ENCODE results near the gene TNRC6A. TPM values are rescaled to one million over a fixed set of nuclear protein-coding genes. Genes with fewer than 3 reads are reported as not detected.
A peak's percentile ranks its signal among the peaks of the same experiment; 100 is the strongest.

TNRC6A gene
- total RNA-seq: 10 to 100 TPM; 40.5 to 47.8 TPM

GRCh38 chr16:24729243-24729950, at the start of gene TNRC6A:
Gene TNRC6A, plus strand, starts transcription at chr16:24729651. Its CDS starts 191 bp downstream, at chr16:24729842.
- peak; percentile 88 for ATAC-seq (replicated peaks)
- no peaks in the 10 kb centered on the region for H3K27me3 Mint-ChIP-seq
- peak within 1 kb of the TSS; percentile 97 for H3K4me3 Mint-ChIP-seq
- peak within 1 kb of the TSS; percentile 98 for H3K27ac Mint-ChIP-seq
- H3K4me1 Mint-ChIP-seq: peaks cover 28% of the 10 kb centered on the region
- no peaks in the 10 kb centered on the region for H3K9me3 Mint-ChIP-seq
- peaks cover 53% of the 10 kb centered on the region for H3K36me3 Mint-ChIP-seq (ENCODE audit: low read depth)

GRCh38 chr16:24681793-24682192, 47.7 kb upstream of the TNRC6A start:
- peaks cover 3% of the 10 kb centered on the region for H3K9me3 Mint-ChIP-seq
- no peak overlapping the region for H3K27ac Mint-ChIP-seq

GRCh38 chr16:24683250-24683649, 46.2 kb upstream of the TNRC6A start:
- Mint-ChIP-seq H3K4me1 (peaks cover 4% of the 10 kb centered on the region), H3K36me3 (ENCODE audit: low read depth) (no peaks in the 10 kb centered on the region), H3K9me3 (peaks cover 3% of the 10 kb centered on the region), H3K27me3 (peaks cover 3% of the 10 kb centered on the region), H3K4me3 (no peak overlapping the region), H3K27ac (no peak overlapping the region)
- ATAC-seq (replicated peaks): no peak

More at GRCh38 chr16:24681793-24682192, 47.7 kb upstream of the TNRC6A start:
- peaks cover 4% of the 10 kb centered on the region for H3K4me1 Mint-ChIP-seq
- no peaks in the 10 kb centered on the region for H3K36me3 Mint-ChIP-seq (ENCODE audit: low read depth)
- no peak overlapping the region for H3K4me3 Mint-ChIP-seq
- H3K27me3 Mint-ChIP-seq: peaks cover 10% of the 10 kb centered on the region
- ATAC-seq (replicated peaks): no peak

DNA sequence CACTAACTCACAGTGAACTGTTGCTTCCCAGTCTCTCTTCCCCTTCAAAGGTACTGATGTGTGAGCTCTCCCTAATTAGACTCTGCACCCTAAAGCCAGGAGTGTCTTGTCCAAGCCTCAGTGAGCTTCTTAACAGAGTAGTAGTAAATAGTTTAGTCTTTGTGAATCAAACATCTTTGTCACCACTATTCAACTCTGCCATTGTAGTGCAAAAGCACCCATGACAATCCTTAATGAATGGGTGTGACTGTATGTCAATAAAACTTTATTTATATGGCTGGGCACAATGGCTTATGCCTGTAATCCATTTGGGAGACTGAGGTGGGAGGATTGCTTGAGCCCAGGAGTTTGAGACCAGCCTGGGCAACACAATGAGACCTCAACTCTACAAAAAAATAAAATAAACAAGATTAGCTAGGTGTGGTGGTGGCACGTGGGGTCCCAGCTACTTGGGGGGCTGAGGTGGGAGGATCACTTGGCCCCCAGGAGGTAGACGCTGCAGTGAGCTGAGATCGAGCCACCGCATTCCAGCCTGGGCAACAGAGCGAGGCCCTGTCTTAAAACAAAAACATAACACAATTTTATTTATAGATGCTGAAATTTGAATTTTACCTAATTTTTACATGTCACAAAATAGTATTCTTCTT, 45.5 kb upstream of the TNRC6A start:
- H3K9me3 Mint-ChIP-seq: peaks cover 3% of the 10 kb centered on the region
- no peak for ATAC-seq (replicated peaks)
- H3K4me1 Mint-ChIP-seq: peaks cover 4% of the 10 kb centered on the region
- no peak overlapping the region for H3K27ac Mint-ChIP-seq
- H3K27me3 Mint-ChIP-seq: peaks cover 4% of the 10 kb centered on the region
- no peaks in the 10 kb centered on the region for H3K36me3 Mint-ChIP-seq (ENCODE audit: low read depth)
- H3K4me3 Mint-ChIP-seq: no peak overlapping the region

- Mint-ChIP-seq H3K4me1 (peaks cover 4% of the 10 kb centered on the region), H3K27me3 (peaks cover 8% of the 10 kb centered on the region), H3K4me3 (no peak overlapping the region), H3K36me3 (ENCODE audit: low read depth) (no peaks in the 10 kb centered on the region), H3K27ac (peak overlapping the region; percentile 42), H3K9me3 (peaks cover 3% of the 10 kb centered on the region)
- no peak for ATAC-seq (replicated peaks)
Observed at GRCh38 chr16:24685539-24686432, 43.7 kb upstream of the TNRC6A start.

DNA sequence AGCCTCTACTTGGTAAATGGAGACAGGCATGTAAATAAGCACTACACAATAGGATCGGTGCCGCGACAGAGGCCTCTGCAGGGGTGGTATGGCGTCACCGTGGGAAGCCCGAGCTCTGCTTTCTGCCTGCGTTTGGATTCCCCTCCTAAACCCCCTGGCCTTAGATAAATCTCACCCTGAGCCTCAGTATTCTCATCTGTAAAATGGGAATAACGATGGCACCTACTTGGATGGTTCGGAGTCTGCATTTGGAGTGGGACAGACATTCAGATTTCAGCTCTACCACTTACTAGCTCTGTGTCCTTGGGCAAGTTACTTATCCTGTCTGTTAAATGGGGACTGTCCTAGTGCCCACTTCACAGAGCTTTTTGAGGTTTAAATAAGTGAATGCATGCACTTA, 42.8 kb upstream of the TNRC6A start:
- Mint-ChIP-seq H3K4me1 (peaks cover 4% of the 10 kb centered on the region), H3K9me3 (peaks cover 3% of the 10 kb centered on the region), H3K36me3 (ENCODE audit: low read depth) (no peaks in the 10 kb centered on the region), H3K4me3 (no peak overlapping the region), H3K27ac (no peak overlapping the region), H3K27me3 (peaks cover 8% of the 10 kb centered on the region)
- ATAC-seq (replicated peaks): no peak

DNA sequence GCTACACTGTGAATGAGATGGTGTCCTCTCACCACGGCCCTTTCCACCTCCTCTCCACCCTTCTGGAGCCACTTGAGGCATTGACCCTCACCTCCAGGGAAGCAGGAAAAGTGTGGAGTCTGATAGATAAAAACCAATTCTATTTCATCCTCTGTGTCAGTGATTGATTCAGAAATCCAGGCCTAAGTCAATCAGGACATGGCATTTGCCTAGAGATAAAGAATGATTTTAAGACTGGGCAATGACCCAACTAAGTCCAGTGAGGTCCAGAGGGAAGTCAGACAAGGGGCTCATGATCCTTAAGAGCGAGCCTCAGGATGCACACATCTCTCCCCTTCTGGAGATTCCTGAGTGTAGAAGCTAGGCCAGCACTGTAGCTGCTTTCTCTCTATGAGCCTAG, 41.1 kb upstream of the TNRC6A start:
- peaks cover 5% of the 10 kb centered on the region for H3K27me3 Mint-ChIP-seq
- H3K4me3 Mint-ChIP-seq: no peak overlapping the region
- H3K9me3 Mint-ChIP-seq: no peaks in the 10 kb centered on the region
- H3K27ac Mint-ChIP-seq: no peak overlapping the region
- H3K36me3 Mint-ChIP-seq (ENCODE audit: low read depth): no peaks in the 10 kb centered on the region
- no peak for ATAC-seq (replicated peaks)
- no peaks in the 10 kb centered on the region for H3K4me1 Mint-ChIP-seq

- Mint-ChIP-seq H3K27ac (no peak overlapping the region), H3K4me3 (no peak overlapping the region), H3K27me3 (peaks cover 5% of the 10 kb centered on the region), H3K36me3 (ENCODE audit: low read depth) (no peaks in the 10 kb centered on the region), H3K9me3 (no peaks in the 10 kb centered on the region), H3K4me1 (no peaks in the 10 kb centered on the region)
- ATAC-seq (replicated peaks): no peak
Observed at GRCh38 chr16:24689128-24689527, 40.3 kb upstream of the TNRC6A start.

- Mint-ChIP-seq H3K9me3 (no peaks in the 10 kb centered on the region), H3K27me3 (peaks cover 5% of the 10 kb centered on the region), H3K4me1 (no peaks in the 10 kb centered on the region), H3K27ac (no peak overlapping the region), H3K4me3 (no peak overlapping the region), H3K36me3 (ENCODE audit: low read depth) (no peaks in the 10 kb centered on the region)
- no peak for ATAC-seq (replicated peaks)
Observed at GRCh38 chr16:24692854-24693253, 36.6 kb upstream of the TNRC6A start.

GRCh38 chr16:24694931-24695330, 34.5 kb upstream of the TNRC6A start:
- no peaks in the 10 kb centered on the region for H3K4me1 Mint-ChIP-seq
- no peak overlapping the region for H3K4me3 Mint-ChIP-seq
- peaks cover 4% of the 10 kb centered on the region for H3K27me3 Mint-ChIP-seq
- no peaks in the 10 kb centered on the region for H3K9me3 Mint-ChIP-seq
- H3K27ac Mint-ChIP-seq: no peak overlapping the region
- no peaks in the 10 kb centered on the region for H3K36me3 Mint-ChIP-seq (ENCODE audit: low read depth)
- no peak for ATAC-seq (replicated peaks)

GRCh38 chr16:24696699-24697098, 32.8 kb upstream of the TNRC6A start:
- Mint-ChIP-seq H3K27me3 (peaks cover 7% of the 10 kb centered on the region), H3K9me3 (no peaks in the 10 kb centered on the region), H3K4me1 (no peaks in the 10 kb centered on the region), H3K27ac (no peak overlapping the region), H3K36me3 (ENCODE audit: low read depth) (no peaks in the 10 kb centered on the region), H3K4me3 (no peak overlapping the region)
- no peak for ATAC-seq (replicated peaks)

DNA sequence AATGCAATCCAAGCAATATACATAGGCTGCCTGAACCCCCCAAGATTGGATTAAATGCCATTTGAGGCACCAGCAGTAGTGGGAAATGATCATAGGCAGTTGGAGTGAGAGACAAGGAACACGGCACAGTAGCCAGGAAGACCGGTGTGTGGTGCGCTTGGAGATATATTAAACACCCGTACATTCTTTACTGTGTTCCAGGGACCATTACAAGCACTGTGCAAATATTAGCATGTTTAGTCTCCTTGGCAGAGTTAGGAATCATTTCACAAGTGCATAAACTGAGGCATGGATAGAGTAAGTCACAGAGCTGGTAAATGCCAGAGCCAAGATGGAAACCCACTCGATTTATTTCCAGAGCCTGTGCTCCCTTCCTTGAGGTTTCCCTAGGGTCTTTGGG, 31.1 kb upstream of the TNRC6A start:
- H3K27ac Mint-ChIP-seq: no peak overlapping the region
- H3K9me3 Mint-ChIP-seq: no peaks in the 10 kb centered on the region
- no peak overlapping the region for H3K4me3 Mint-ChIP-seq
- H3K4me1 Mint-ChIP-seq: no peaks in the 10 kb centered on the region
- no peaks in the 10 kb centered on the region for H3K36me3 Mint-ChIP-seq (ENCODE audit: low read depth)
- ATAC-seq (replicated peaks): no peak
- peaks cover 9% of the 10 kb centered on the region for H3K27me3 Mint-ChIP-seq

DNA sequence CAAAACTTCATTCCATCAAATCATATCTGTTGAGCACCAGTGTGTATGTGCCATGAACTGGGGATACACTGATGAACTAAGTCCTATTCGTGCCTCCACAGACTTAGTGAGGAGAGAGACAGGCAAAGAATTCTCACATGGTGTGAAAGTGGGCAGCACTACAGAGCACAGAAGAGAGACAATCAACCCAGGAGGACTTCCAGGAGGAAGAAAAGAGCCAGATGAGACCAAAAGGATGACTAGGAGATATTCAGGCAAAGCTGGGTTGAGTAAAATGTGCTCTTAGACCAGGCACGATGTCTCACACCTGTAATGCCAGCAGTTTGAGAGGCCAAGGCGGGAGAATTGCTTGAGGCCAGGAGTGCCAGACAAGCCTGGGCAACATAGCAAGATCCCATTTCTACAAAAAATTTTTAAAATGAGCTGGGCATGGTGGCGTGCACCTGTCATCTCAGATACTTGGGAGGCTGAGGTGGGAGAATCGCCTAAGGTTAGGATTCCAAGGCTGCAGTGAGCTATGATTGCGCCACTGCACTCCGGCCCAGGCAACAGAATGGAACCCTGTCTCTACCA, 30.2 kb upstream of the TNRC6A start:
- no peaks in the 10 kb centered on the region for H3K9me3 Mint-ChIP-seq
- H3K4me1 Mint-ChIP-seq: no peaks in the 10 kb centered on the region
- H3K27ac Mint-ChIP-seq: no peak overlapping the region
- H3K36me3 Mint-ChIP-seq (ENCODE audit: low read depth): no peaks in the 10 kb centered on the region
- ATAC-seq (replicated peaks): no peak
- no peak overlapping the region for H3K4me3 Mint-ChIP-seq
- H3K27me3 Mint-ChIP-seq: peaks cover 9% of the 10 kb centered on the region
